ENCODE results near the gene ABCA13. TPM values are rescaled to one million over a fixed set of nuclear protein-coding genes. Genes with fewer than 3 reads are reported as not detected.

Gene ABCA13
- total RNA-seq, 1 experiment from 2014 or later = 0.76 TPM

DNA sequence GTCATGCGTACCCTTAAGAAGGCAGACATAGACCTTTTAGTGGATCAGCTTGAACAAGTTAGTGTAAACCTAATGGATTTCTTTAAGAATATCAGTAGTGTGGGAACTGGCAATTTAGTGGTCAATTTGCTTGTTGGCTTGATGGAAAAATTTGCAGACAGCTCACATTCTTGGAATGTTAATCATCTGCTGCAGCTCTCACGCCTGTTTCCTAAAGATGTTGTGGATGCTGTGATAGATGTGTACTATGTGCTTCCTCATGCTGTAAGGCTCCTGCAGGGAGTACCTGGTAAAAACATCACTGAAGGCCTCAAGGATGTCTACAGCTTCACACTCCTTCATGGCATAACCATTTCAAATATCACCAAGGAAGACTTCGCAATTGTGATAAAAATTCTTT lies 103.4 kb downstream of the ABCA13 start:
- Histone ChIP-seq H3K27me3 (ENCODE audit: insufficient read depth, low read depth) (peaks cover 37% of the 10 kb centered on the region), H3F3A (ENCODE audit: insufficient read depth, low read depth) (no peaks in the 10 kb centered on the region), H3K4me2 (no peak overlapping the region), H4K20me1 (ENCODE audit: insufficient read depth) (no peaks in the 10 kb centered on the region), H3K4me1 (replicated peaks; ENCODE audit: insufficient read depth) (no peaks in the 10 kb centered on the region), H3K36me3 (ENCODE audit: low read depth) (no peaks in the 10 kb centered on the region), H3K9me2 (ENCODE audit: insufficient read depth) (no peaks in the 10 kb centered on the region), H3K4me3 (no peak overlapping the region), H3K27ac (no peak overlapping the region), H3K9me3 (ENCODE audit: insufficient read depth, low read depth) (0 out of 2 replicates have a peak, but pooled peaks cover 4% of the 10 kb centered on the region), H3K79me2 (ENCODE audit: low read depth) (no peaks in the 10 kb centered on the region), H2AFZ (no peak overlapping the region)
- DNase-seq = no peak
- intact Hi-C loops (cut with micrococcal nuclease; ENCODE audit: unreplicated experiment) = no loop called here
- ChIA-PET CTCF (no interaction called here), POLR2A (ENCODE audit: unreplicated experiment) (no interaction called here)
- BruUV-seq (replicated peaks) = no TSS peak
- TF ChIP-seq CTCF (conservative IDR thresholded peaks at IDR 0.05) (no peak), EZH2 (IDR thresholded peaks at IDR 0.05; ENCODE audit: low read depth) (no peak)

- TF ChIP-seq CTCF (conservative IDR thresholded peaks at IDR 0.05) (no peak), EZH2 (IDR thresholded peaks at IDR 0.05; ENCODE audit: low read depth) (no peak)
- H3K9me3 ChIP-seq (ENCODE audit: insufficient read depth, low read depth) = 0 out of 2 replicates have a peak, but pooled peaks cover 4% of the 10 kb centered on the region
- intact Hi-C loops (cut with micrococcal nuclease; ENCODE audit: unreplicated experiment) = no loop called here
- H3K4me2 ChIP-seq = no peak overlapping the region
- H3K9me2 ChIP-seq (ENCODE audit: insufficient read depth) = no peaks in the 10 kb centered on the region
- BruUV-seq (replicated peaks) = no TSS peak
- no peaks in the 10 kb centered on the region for H3K36me3 ChIP-seq (ENCODE audit: low read depth)
- no peak overlapping the region for H3K27ac ChIP-seq
- H2AFZ ChIP-seq = no peak overlapping the region
- ChIA-PET POLR2A (ENCODE audit: unreplicated experiment) (no interaction called here), CTCF (no interaction called here)
- no peak overlapping the region for H3K4me3 ChIP-seq
- no peaks in the 10 kb centered on the region for H4K20me1 ChIP-seq (ENCODE audit: insufficient read depth)
- H3K79me2 ChIP-seq (ENCODE audit: low read depth) = no peaks in the 10 kb centered on the region
- H3K27me3 ChIP-seq (ENCODE audit: insufficient read depth, low read depth) = peaks cover 44% of the 10 kb centered on the region
- H3K4me1 ChIP-seq (replicated peaks; ENCODE audit: insufficient read depth) = no peaks in the 10 kb centered on the region
- H3F3A ChIP-seq (ENCODE audit: insufficient read depth, low read depth) = no peaks in the 10 kb centered on the region
- no peak for DNase-seq
Observed at GRCh38 chr7:48279420-48279819, 108.2 kb downstream of the ABCA13 start.

DNA sequence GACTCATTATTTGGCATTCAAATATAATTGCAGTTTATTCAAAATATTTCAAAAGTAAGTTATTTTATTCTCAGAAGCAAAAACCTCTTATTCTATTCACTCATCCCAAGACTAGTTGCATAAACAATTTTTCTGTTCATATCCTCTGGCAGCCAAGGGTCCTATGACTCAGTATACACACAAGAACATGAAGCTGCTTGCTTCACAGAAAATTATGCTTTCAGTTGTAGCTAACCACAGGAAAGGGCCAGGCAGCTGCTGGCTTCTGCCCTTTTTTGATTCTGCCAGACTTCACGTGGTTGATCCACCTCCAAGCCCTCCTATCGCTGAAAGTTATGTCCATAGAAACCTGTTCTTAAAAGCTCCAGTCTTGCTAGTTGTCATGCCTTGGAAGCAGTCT lies 108.8 kb downstream of the ABCA13 start:
- no peak overlapping the region for H3K27ac ChIP-seq
- no peaks in the 10 kb centered on the region for H3K36me3 ChIP-seq (ENCODE audit: low read depth)
- intact Hi-C loops (cut with micrococcal nuclease; ENCODE audit: unreplicated experiment) = no loop called here
- ChIA-PET POLR2A (ENCODE audit: unreplicated experiment) (no interaction called here), CTCF (no interaction called here)
- H3K27me3 ChIP-seq (ENCODE audit: insufficient read depth, low read depth) = peaks cover 39% of the 10 kb centered on the region
- BruUV-seq (replicated peaks) = no TSS peak
- no peaks in the 10 kb centered on the region for H3K4me1 ChIP-seq (replicated peaks; ENCODE audit: insufficient read depth)
- DNase-seq = no peak
- H3K9me3 ChIP-seq (ENCODE audit: insufficient read depth, low read depth) = 0 out of 2 replicates have a peak, but pooled peaks cover 4% of the 10 kb centered on the region
- H3K79me2 ChIP-seq (ENCODE audit: low read depth) = no peaks in the 10 kb centered on the region
- no peaks in the 10 kb centered on the region for H4K20me1 ChIP-seq (ENCODE audit: insufficient read depth)
- no peaks in the 10 kb centered on the region for H3F3A ChIP-seq (ENCODE audit: insufficient read depth, low read depth)
- H3K9me2 ChIP-seq (ENCODE audit: insufficient read depth) = no peaks in the 10 kb centered on the region
- H3K4me2 ChIP-seq = no peak overlapping the region
- no peak overlapping the region for H2AFZ ChIP-seq
- TF ChIP-seq CTCF (conservative IDR thresholded peaks at IDR 0.05) (no peak), EZH2 (IDR thresholded peaks at IDR 0.05; ENCODE audit: low read depth) (no peak)
- H3K4me3 ChIP-seq = no peak overlapping the region

Measured in PC-9 (cell line).